GM21447 (cell line): ENCODE measurements around the gene CFAP43.
"Not testable (repeated sequence)": the region's sequence is repeated elsewhere in the genome, so short reads cannot be mapped to it uniquely, and the experiment has no call there.

Experiments used
- ATAC-seq: cut with Tn5 transposase; IDR thresholded peaks from one replicate; pipeline ENCODE4 v1.9.1; 2021; ENCODE audit not compliant: unreplicated experiment

The CFAP43 gene

GRCh38 chr10:104233817-104234216 lies 1.7 kb upstream of the CFAP43 start:
- ATAC-seq = no peak

DNA sequence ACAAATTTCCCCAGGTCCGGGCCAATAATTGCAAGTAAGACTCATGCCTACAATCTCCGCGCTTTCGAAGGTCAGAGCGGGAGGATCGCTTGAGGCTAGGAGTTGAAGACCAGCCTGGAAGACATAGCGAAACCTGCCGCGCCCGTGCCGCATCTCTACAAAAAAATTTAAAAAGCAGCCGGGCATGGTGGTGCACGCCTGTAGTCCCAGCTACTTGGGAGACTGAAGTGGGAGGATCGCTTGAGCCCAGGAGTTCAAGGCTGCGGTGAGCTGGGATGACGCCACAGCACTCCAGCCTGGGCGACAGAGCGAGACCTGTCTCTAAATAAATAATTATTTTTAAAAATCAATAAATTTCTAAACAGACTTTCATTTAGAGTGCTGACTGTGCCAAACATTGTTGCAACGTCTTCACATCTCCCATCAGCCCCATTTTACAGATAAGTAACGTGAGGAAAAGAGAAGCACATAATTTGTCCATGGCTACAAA lies 494 bp upstream of the CFAP43 start:
- no peak for ATAC-seq

GRCh38 chr10:104230490-104230889 lies 1.7 kb downstream of the CFAP43 start:
- ATAC-seq = no peak

DNA sequence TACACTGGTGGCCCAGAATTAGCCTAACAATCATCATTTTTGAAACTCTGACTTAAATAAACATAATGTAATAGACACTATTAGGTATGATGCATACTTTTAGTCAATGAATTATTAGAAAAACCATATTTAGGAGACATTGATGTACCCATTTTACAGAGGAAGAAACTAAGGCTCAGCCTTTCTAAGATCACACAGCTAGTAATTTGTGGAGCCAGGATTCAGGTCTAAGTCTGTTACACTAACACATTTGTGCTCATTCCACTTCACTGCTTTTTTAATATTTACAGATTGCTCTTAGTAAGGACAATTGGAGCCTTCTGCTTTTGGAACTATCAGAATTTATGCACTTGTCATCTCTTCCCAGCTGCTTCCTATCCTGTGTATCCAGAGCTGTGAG lies 8.9 kb downstream of the CFAP43 start:
- no peak for ATAC-seq

GRCh38 chr10:104220522-104220921 lies 11.6 kb downstream of the CFAP43 start:
- no peak for ATAC-seq

DNA sequence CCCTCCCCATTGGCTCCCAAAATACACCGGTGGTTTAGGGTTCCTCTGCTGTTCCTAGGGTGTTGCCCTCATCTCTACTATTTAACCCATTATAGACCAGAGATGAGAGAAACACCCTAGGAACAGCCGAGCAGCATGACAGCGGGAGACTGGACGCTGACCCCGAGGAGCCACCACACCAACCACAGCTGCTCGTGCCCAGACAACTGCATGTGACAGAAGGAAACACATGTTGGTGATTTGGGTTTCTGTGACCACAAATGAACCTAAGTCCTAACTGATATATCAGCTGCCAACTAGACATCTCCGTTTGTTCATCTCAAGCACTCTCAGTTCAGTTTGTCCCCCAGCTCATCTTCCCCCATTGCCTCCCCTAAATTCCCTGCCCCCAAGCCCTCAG lies 13.4 kb downstream of the CFAP43 start:
- no peak for ATAC-seq

GRCh38 chr10:104216631-104217030 lies 15.5 kb downstream of the CFAP43 start:
- no peak for ATAC-seq

GRCh38 chr10:104209575-104210198 lies 22.5 kb downstream of the CFAP43 start:
- ATAC-seq = no peak

GRCh38 chr10:104208730-104209129 lies 23.4 kb downstream of the CFAP43 start:
- no peak for ATAC-seq

- ATAC-seq = no peak
These were observed 29.9 kb downstream of the CFAP43 start for GRCh38 chr10:104202231-104202630.

DNA sequence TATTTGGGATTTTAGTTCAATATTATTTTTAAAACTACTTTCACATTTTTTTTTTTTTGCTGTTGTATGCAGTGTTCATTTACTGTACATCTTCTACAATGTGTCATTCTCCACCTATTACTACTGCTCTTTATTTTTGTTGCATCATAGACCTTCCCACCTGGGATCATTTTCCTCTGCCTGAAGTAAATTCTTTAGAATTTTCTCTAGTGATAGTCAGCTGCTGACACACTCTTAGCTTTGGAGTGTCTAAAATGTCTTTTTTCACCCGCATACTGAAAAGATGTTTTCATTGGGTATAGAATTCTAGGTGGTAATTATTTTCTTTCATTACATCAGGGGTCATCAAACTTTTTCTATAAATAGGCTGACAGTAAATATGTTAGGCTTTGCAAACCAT lies 30.5 kb downstream of the CFAP43 start:
- ATAC-seq = no peak

- no peak for ATAC-seq
These were observed 32.6 kb downstream of the CFAP43 start for GRCh38 chr10:104199567-104199966.

GRCh38 chr10:104197364-104197763 lies 34.8 kb downstream of the CFAP43 start:
- no peak for ATAC-seq

- no peak for ATAC-seq
These were observed 36.5 kb downstream of the CFAP43 start for GRCh38 chr10:104195706-104196105.

DNA sequence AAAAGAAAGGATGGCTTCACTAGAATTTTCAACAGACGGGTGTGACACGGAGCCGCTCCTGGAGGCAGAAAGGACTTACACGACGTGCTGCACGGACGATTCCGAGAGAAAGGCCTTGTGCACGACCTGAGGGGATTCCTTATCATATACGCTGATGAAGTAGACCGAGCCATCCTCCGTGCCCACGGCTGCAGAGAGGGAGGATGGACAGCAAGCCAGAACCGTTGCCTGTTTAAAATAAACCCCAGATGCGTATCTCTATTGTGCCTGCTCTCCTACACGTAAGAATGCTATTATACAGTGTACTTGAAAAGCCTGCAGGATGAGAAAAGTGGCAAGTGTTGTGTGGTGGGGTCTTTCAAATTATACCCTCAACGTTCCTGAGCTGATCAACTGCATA lies 38.4 kb downstream of the CFAP43 start:
- no peak for ATAC-seq

- ATAC-seq = no peak
These were observed 41.5 kb downstream of the CFAP43 start for GRCh38 chr10:104190695-104191094.

DNA sequence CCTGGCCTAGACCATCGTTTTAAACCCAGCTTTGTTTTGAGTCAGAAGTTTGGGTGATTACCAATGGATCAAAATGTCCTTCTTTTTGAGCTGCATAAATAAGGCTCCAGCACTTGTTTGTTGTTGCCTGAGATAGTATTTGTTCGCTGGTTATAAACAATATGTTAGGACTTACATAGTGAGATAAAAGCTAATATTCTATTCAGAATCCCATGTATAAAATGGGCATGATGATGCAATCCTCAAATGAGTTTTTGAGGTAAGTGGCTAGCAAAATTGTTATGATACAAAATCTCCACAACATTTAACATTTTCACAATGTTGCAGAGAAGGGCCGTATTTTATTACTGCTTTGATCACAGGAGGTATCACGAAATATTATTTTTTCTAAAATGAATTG lies 48.5 kb downstream of the CFAP43 start:
- ATAC-seq = no peak

DNA sequence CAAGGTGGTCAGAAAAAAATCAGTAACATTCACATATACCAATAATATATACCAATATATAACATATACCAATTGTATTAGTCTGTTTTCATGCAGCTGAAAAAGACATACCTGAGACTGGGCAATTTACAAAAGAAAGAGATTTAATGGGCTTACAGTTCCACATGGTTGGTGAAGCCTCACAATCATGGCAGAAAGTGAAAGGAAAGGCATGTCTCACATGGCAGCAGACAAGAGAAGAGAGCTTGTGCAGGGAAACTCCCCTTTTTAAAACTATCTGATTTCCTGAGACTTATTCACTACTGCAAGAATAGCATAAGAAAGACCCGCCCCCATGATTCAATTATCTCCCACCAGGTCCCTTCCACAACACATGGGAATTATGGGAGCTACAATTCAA lies 58.0 kb downstream of the CFAP43 start:
- not testable (repeated sequence) for ATAC-seq

GRCh38 chr10:104170610-104171254 lies 61.4 kb downstream of the CFAP43 start:
- no peak for ATAC-seq

DNA sequence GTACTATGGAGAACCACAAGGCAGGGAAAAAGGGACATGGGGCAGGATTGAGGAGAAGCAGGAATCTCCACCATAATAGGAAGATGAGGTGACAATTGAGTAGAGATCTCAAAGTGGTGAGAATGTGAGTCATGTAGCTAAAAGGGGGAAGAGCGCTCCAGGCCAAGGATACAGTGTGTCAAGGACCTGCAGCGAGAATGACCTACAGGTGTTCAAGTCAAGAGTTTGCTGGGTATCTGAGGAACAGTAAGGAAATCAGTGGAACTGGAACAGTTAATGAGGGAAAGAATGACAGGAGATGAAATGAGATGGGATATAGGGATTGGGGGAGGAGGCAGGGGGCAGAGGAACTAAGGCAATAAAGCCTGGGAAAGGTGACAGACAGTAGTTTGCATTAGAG lies 76.6 kb downstream of the CFAP43 start:
- ATAC-seq = no peak

GRCh38 chr10:104151737-104152136 lies 80.4 kb downstream of the CFAP43 start:
- no peak for ATAC-seq

GRCh38 chr10:104150139-104150538 lies 82.0 kb downstream of the CFAP43 start:
- ATAC-seq = no peak

GRCh38 chr10:104146882-104147281 lies 85.3 kb downstream of the CFAP43 start:
- no peak for ATAC-seq
